Activated CD4-positive, alpha-beta T cell treated with anti-CD3 and anti-CD28 coated beads, Interleukin-2, amount 50 U/mL, for 24 hours (primary cell): ENCODE data around the gene SH3BP4.

Experiments
- DNase-seq, 2 donors: peaks; one replicate each; pipeline ENCODE4 v3.0.0-alpha.2; 2020; ENCODE audit warnings: low read depth in 1 of 2, low spot score in 1 of 2

Gene SH3BP4

GRCh38 chr2:235082578-235083338 is 130.9 kb downstream of the SH3BP4 start:
- DNase-seq = no peak

GRCh38 chr2:235083822-235084221 is 132.0 kb downstream of the SH3BP4 start:
- DNase-seq = no peak

- DNase-seq = no peak
Observed at GRCh38 chr2:235084424-235084823, 132.6 kb downstream of the SH3BP4 start.

- DNase-seq = no peak
Observed at GRCh38 chr2:235085476-235085875, 133.7 kb downstream of the SH3BP4 start.

GRCh38 chr2:235086481-235087184 is 134.8 kb downstream of the SH3BP4 start:
- no peak for DNase-seq

- DNase-seq = no peak
Observed at GRCh38 chr2:235087832-235088495, 136.1 kb downstream of the SH3BP4 start.

GRCh38 chr2:235088496-235088921 is 136.7 kb downstream of the SH3BP4 start:
- no peak for DNase-seq

GRCh38 chr2:235091421-235091820 is 139.6 kb downstream of the SH3BP4 start:
- no peak for DNase-seq

- no peak for DNase-seq
Observed at GRCh38 chr2:235091983-235092382, 140.2 kb downstream of the SH3BP4 start.

GRCh38 chr2:235092433-235093223 is 140.8 kb downstream of the SH3BP4 start:
- no peak for DNase-seq

GRCh38 chr2:235094457-235094856 is 142.6 kb downstream of the SH3BP4 start:
- no peak for DNase-seq

- DNase-seq = no peak
Observed at GRCh38 chr2:235095569-235095968, 143.8 kb downstream of the SH3BP4 start.

- DNase-seq = no peak
Observed at GRCh38 chr2:235096447-235096846, 144.6 kb downstream of the SH3BP4 start.

GRCh38 chr2:235097196-235097595 is 145.4 kb downstream of the SH3BP4 start:
- DNase-seq = no peak

- no peak for DNase-seq
Observed at GRCh38 chr2:235098269-235098668, 146.5 kb downstream of the SH3BP4 start.

- no peak for DNase-seq
Observed at GRCh38 chr2:235098736-235099494, 147.1 kb downstream of the SH3BP4 start.

- DNase-seq = no peak
Observed at GRCh38 chr2:235102896-235103295, 151.1 kb downstream of the SH3BP4 start.
